Measurements from ENCODE around the gene COMMD9.

- TF ChIP-seq CTCF (IDR thresholded peaks at IDR 0.05; ENCODE audit: poor library complexity), result peak; percentile 63
- no peak for TF ChIP-seq EZH2 (IDR thresholded peaks at IDR 0.05; ENCODE audit: borderline replicate concordance)
- TF ChIP-seq EZH2phosphoT487 (IDR thresholded peaks at IDR 0.05; ENCODE audit: low read depth, severe bottlenecking, unreplicated experiment), result no peak
These were observed 17.7 kb upstream of the COMMD9 start for GRCh38 chr11:36306888-36307287.

All from hepatocyte (in vitro differentiated cells).